Lung (tissue), 12 donors: ENCODE measurements around the gene FOXO3. TPM values are rescaled to one million over a fixed set of nuclear protein-coding genes. Genes with fewer than 3 reads are reported as not detected.

Experiments
- ATAC-seq: fragments of 200-7000 bp; cut with Tn5 transposase; one replicate; pipeline ENCODE4 v1.9.1; 2020; ENCODE audit warnings: moderate number of reproducible peaks; ENCODE audit not compliant: insufficient read depth, low FRiP score
- DNase-seq, 3 donors: peaks; one replicate each; pipeline ENCODE4 v3.0.0-alpha.2; 2013 to 2017
- H3K27ac ChIP-seq, 2 donors: one replicate each; pipeline ENCODE4 v1.5.1; 2013; ENCODE audit warnings: mild to moderate bottlenecking in 2 of 2, moderate library complexity in 2 of 2, control low read depth in 1 of 2, inconsistent platforms in 1 of 2, low read depth in 1 of 2, low read length in 1 of 2
- H3K27me3 ChIP-seq, 3 donors: one replicate each; pipeline ENCODE4 v1.5.1; 2013; ENCODE audit warnings: low read length in 2 of 3; ENCODE audit not compliant: control insufficient read depth in 3 of 3, insufficient read depth in 3 of 3
- H3K36me3 ChIP-seq, 4 donors: one replicate each; pipeline ENCODE4 v1.5.1; 2013; ENCODE audit warnings: low read length in 4 of 4, mild to moderate bottlenecking in 1 of 4, moderate library complexity in 1 of 4; ENCODE audit not compliant: control insufficient read depth in 4 of 4, insufficient read depth in 4 of 4
- H3K4me1 ChIP-seq, 5 donors: one replicate each; pipeline ENCODE4 v1.5.1; 2013; ENCODE audit warnings: low read length in 5 of 5, mild to moderate bottlenecking in 2 of 5, moderate library complexity in 1 of 5; ENCODE audit not compliant: control insufficient read depth in 5 of 5, insufficient read depth in 5 of 5
- H3K4me3 ChIP-seq: one replicate; pipeline ENCODE4 v1.5.1; 2013; ENCODE audit warnings: mild to moderate bottlenecking, control low read depth, moderate library complexity
- H3K9ac ChIP-seq, 2 donors: one replicate each; pipeline ENCODE4 v1.5.1; 2013; ENCODE audit warnings: low read length in 2 of 2, control low read depth in 1 of 2; ENCODE audit not compliant: insufficient read depth in 1 of 2
- H3K9me3 ChIP-seq, 4 donors: one replicate each; pipeline ENCODE4 v1.5.1; 2013; ENCODE audit warnings: low read length in 3 of 4, mild to moderate bottlenecking in 1 of 4, moderate library complexity in 1 of 4; ENCODE audit not compliant: control insufficient read depth in 4 of 4, insufficient read depth in 3 of 4
- WGBS, 2 donors: extraction: QIAGEN DNeasy Blood & Tissue Kit; methylation state at CpG; one replicate each; pipeline ENCODE4 v1.1.7; 2013; 5-methylcytosine and 5-hydroxymethylcytosine counted together
- polyA plus RNA-seq, 2 donors: library from polyadenylated mRNA; stranded (reverse); fragments of 200-250 nt; gene quantifications; one replicate each; pipeline ENCODE4 v1.2.1, GENCODE V29; 2013
- total RNA-seq, 2 donors: library from RNA; depleted of rRNA in 1 of 2; stranded (reverse); fragments of >200 nt in 1 of 2; gene quantifications; one replicate each; pipeline ENCODE4 v1.2.1, GENCODE V29; 2014 to 2021
- TF ChIP-seq, protein P1 (sequence below): IDR thresholded peaks from 2 replicates; pipeline ENCODE4 v1.5.1; 2012; ENCODE audit warnings: mild to moderate bottlenecking; ENCODE audit errors: control extremely low read depth, extremely low read depth
- donor health status: control.
- donor health status: control.
- donor health status: Bipolar disorder and iron deficiency.
- donor health status: healthy.
- donor health status: DM: yes; HTN: yes; CAD: no.

Gene FOXO3
- total and polyA plus RNA-seq, 4 donors, result 12.1 to 101 (median 40.0) TPM

DNA sequence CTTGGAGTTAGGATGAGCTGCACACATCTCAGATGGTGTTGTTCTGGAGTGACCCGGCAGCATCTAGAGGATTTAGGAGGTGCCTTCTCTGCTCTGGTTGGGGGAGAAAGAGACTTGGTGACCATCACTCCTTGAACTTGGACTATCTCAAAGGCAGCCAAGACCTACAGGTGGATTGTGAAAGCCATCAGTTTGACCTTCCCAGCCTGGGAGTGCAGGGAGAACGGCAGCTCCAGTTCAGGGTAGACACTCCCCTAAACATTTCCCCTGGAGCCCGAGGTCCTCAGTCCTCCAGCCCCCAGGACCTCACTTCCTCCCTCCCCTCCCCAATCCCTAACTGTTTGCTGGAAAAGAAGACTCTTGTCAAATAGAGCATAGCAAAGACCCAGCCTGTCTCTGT, 158.8 kb downstream of the FOXO3 start:
- H3K4me3 ChIP-seq, result no peak overlapping the region
- peaks cover 0 to 3% (median 0%) of the 10 kb centered on the region in 4 donors for H3K9me3 ChIP-seq
- DNase-seq (no peak), ATAC-seq (no peak)
- H3K36me3 ChIP-seq, result no peaks in the 10 kb centered on the region
- peaks cover 0 to 18% (median 4%) of the 10 kb centered on the region in 5 donors for H3K4me1 ChIP-seq
- H3K27ac ChIP-seq, result no peak overlapping the region
- 84 to 86% methylated on average over 3 of the region's 3 CpGs for WGBS, 2 donors
- no peak overlapping the region for H3K9ac ChIP-seq
- H3K27me3 ChIP-seq, result no peaks in the 10 kb centered on the region
- TF ChIP-seq, protein P1, sequence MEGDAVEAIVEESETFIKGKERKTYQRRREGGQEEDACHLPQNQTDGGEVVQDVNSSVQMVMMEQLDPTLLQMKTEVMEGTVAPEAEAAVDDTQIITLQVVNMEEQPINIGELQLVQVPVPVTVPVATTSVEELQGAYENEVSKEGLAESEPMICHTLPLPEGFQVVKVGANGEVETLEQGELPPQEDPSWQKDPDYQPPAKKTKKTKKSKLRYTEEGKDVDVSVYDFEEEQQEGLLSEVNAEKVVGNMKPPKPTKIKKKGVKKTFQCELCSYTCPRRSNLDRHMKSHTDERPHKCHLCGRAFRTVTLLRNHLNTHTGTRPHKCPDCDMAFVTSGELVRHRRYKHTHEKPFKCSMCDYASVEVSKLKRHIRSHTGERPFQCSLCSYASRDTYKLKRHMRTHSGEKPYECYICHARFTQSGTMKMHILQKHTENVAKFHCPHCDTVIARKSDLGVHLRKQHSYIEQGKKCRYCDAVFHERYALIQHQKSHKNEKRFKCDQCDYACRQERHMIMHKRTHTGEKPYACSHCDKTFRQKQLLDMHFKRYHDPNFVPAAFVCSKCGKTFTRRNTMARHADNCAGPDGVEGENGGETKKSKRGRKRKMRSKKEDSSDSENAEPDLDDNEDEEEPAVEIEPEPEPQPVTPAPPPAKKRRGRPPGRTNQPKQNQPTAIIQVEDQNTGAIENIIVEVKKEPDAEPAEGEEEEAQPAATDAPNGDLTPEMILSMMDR, result no peak

GRCh38 chr6:108720827-108721226, 160.1 kb downstream of the FOXO3 start:
- no peak for DNase-seq
- Histone ChIP-seq H3K27ac (no peak overlapping the region), H3K36me3 (no peaks in the 10 kb centered on the region), H3K9me3 (peaks cover 0 to 3% (median 0%) of the 10 kb centered on the region in 4 donors), H3K27me3 (no peaks in the 10 kb centered on the region), H3K4me3 (no peak overlapping the region), H3K4me1 (peaks cover 0 to 7% (median under 1%) of the 10 kb centered on the region in 5 donors), H3K9ac (no peak overlapping the region)
- 15 to 46% methylated on average over 2 of the region's 2 CpGs for WGBS, 2 donors
- TF ChIP-seq, protein P1, result no peak
- no peak for ATAC-seq

DNA sequence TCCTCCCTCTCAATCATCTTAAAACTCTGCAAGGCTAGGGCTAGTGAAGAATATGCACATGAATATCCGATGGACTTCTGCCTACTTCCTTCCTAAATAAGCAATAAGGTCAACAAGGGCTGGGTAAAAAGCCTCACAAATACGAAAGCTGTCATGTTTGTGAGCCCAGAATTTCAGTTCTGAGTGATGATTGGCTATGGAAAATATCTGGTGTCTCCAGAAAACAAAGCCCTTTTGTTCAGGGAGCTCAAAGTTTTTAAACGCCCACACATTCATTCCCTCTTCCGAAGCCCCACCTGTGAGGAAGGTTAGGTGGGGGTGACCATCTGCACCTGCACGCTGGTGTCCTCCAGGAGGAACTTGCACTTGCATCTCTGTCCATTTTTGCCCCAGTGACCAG, 160.6 kb downstream of the FOXO3 start:
- Histone ChIP-seq H3K4me1 (peaks cover 0 to 3% (median 0%) of the 10 kb centered on the region in 5 donors), H3K9ac (no peak overlapping the region), H3K4me3 (no peak overlapping the region), H3K27ac (no peak overlapping the region), H3K36me3 (no peaks in the 10 kb centered on the region), H3K27me3 (no peaks in the 10 kb centered on the region), H3K9me3 (peaks cover 0 to 3% (median 0%) of the 10 kb centered on the region in 4 donors)
- DNase-seq (peak in 1 of 3 donors; percentile 3), ATAC-seq (no peak)
- WGBS, 2 donors, result 55 to 62% methylated on average over 5 of the region's 5 CpGs
- TF ChIP-seq, protein P1, result no peak

- TF ChIP-seq, protein P1, result no peak
- no peaks in the 10 kb centered on the region for H3K4me1 ChIP-seq
- H3K27ac ChIP-seq, result no peak overlapping the region
- H3K9ac ChIP-seq, result no peak overlapping the region
- no peak for ATAC-seq
- H3K4me3 ChIP-seq, result no peak overlapping the region
- WGBS, 2 donors, result 98 to 100% methylated on average over 1 of the region's 1 CpG
- H3K9me3 ChIP-seq, result peaks cover 0 to 3% (median 0%) of the 10 kb centered on the region in 4 donors
- no peaks in the 10 kb centered on the region for H3K36me3 ChIP-seq
- DNase-seq, result no peak
- no peaks in the 10 kb centered on the region for H3K27me3 ChIP-seq
Observed at GRCh38 chr6:108723594-108723993, 162.9 kb downstream of the FOXO3 start.
